T-helper 1 cell treated with Interleukin-12 subunit alpha and Interleukin-12 subunit beta and Interleukin-4 antibody, amounts not matched to agents 30 ng/mL and 1 ng/mL, for 36 hours (primary cell): ENCODE measurements around the gene ALDH9A1. TPM values are rescaled to one million over a fixed set of nuclear protein-coding genes. Genes with fewer than 3 reads are reported as not detected.

Experiments used
- intact Hi-C: fragments of 100-400 bp; cut with micrococcal nuclease; formaldehyde crosslinking; loops from one replicate; pipeline ENCODE4 v1.15.1; 2024
- total RNA-seq: library from RNA; stranded (reverse); gene quantifications from 2 replicates; pipeline ENCODE4 v1.2.3, GENCODE V29; 2022

The ALDH9A1 gene
- total RNA-seq, 1 donor from 2014 or later = 43.7 TPM

DNA sequence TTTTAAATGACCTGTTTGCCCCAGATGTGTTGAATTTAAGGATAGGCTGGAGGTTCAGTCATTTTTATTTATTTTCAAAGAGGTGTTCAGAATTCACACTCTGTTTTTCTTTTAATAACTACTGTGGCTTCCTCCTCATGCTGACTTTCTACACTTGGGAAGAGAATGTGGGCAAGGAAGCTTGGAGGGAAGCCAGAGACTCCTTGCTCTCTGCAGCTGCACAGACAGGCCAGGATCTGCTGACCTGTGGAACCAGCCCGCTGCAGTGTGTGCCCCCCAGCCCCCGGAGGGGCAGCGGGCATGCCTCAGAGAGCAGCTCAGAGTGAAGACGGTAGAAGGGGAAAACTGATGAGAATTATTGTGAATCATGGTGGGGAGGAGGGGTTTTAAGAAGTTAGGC, 50.4 kb downstream of the ALDH9A1 start:
- intact Hi-C loops = no loop called here

DNA sequence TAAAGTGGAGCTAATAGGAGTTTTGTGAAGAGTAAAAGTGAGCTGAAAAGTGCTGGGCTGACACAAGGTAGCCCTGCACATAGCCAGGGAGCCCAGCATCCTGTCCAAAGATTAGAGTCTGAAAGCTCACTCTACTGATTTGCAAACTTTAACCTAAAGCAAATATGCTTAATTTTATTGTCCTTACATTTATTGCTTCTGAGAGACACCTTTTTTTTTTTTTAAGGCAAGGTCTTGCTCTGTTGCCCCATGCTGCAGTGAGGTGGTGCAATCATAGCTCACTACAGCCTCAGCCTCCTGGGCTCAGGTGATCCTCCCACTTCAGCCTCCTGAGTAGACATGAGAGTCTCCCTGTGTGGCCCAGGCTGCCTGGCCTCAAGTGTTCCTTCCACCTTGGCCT, 50.8 kb downstream of the ALDH9A1 start:
- intact Hi-C loops = no loop called here

DNA sequence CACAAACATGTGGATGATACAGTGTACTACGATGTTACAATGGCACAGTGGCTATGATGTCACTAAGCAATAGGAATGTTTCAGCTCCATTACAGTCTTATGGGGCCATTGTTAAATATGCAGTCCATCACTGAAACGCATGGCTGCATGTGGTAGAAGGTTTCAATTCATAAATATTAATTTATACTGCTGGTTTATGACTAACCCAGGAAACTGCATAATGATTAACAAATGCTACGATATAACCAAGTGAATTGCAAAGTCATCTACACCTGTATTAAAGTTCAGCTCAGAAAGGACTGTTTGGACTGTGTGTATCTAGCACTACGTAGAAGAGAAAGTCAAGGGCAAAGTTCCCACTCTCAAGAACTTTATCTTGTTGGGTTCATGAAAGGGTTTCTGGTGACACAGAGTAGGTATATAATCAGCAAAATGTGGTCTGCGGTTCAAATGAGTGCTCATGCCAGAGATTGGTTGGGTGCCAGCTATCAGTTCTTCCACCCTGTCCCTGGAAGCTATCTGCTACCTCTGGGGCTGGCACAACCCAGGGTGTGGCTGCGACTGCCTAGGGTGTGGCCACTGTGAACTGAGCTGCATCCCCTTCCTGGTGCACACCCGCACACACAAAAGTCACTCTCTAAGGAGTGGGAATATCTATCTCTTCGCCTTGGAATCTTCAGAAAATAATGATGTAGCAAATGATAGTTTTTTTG, 52.6 kb downstream of the ALDH9A1 start:
- intact Hi-C loops = no loop called here

- intact Hi-C loops = no loop called here
These were observed 54.2 kb downstream of the ALDH9A1 start for GRCh38 chr1:165644064-165644735.

- intact Hi-C loops = no loop called here
These were observed 57.0 kb downstream of the ALDH9A1 start for GRCh38 chr1:165641231-165641987.

- intact Hi-C loops = loop anchor here (10.0 kb wide), 1 partner anchor 855 kb away; no protein-coding TSS in a partner anchor
These were observed 58.3 kb downstream of the ALDH9A1 start for GRCh38 chr1:165639821-165640623.

- intact Hi-C loops = loop anchor here (10.0 kb wide), 1 partner anchor 857 kb away; no protein-coding TSS in a partner anchor
These were observed 60.2 kb downstream of the ALDH9A1 start for GRCh38 chr1:165638211-165638610.

- intact Hi-C loops = loop anchor here (10.0 kb wide), 1 partner anchor 857 kb away; no protein-coding TSS in a partner anchor
These were observed 60.9 kb downstream of the ALDH9A1 start for GRCh38 chr1:165637427-165637826.

- intact Hi-C loops = loop anchor here (10.0 kb wide), 1 partner anchor 859 kb away; no protein-coding TSS in a partner anchor
These were observed 62.5 kb downstream of the ALDH9A1 start for GRCh38 chr1:165635823-165636222.

- intact Hi-C loops = loop anchor here (10.0 kb wide), 1 partner anchor 859 kb away; no protein-coding TSS in a partner anchor
These were observed 63.0 kb downstream of the ALDH9A1 start for GRCh38 chr1:165635329-165635728.

- intact Hi-C loops = loop anchor here (5.0 to 10.0 kb wide), 2 partner anchors 43 to 860 kb away; no protein-coding TSS in a partner anchor
These were observed 64.0 kb downstream of the ALDH9A1 start for GRCh38 chr1:165634154-165634921.

DNA sequence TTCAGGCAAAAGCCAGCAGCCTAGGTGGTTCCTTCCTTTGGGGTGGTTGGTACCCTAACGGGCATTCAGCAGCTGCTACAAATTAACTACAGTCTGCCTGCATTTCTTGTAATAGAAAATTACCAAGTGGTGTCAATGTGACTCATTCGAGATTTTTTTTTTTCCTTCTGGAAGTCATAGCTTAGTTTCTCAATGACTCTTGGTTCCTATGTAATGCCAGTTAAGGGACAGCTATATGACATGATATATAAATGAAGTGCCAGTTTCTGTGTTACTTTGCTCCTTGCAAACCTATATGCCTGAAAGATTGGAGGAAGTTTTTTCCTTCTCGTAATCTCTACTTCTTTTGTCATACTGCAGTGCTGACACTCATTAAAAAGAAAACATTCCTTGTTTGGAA, 64.7 kb downstream of the ALDH9A1 start:
- intact Hi-C loops = loop anchor here (5.0 to 10.0 kb wide), 2 partner anchors 44 to 861 kb away; no protein-coding TSS in a partner anchor

DNA sequence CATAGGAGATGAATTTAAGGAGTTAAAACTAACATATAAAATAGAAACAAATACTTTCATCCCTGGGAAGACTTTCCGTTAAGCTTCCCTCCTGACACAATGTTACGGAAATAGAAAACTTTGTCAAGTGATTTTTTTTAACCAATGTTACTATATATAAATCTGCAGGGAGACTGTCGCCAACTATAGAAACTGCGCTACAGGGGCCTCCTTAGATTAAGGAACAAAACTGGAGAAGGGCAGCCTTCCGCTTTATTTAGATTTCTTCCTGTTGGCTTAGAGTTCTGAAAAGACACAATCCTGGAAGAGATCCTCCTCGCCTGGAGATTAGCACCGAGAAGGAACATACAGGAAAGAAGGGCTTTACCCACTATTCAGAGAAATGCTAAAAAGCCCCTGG, 65.9 kb downstream of the ALDH9A1 start:
- intact Hi-C loops = loop anchor here (5.0 to 10.0 kb wide), 2 partner anchors 45 to 862 kb away; no protein-coding TSS in a partner anchor

- intact Hi-C loops = loop anchor here (5.0 to 10.0 kb wide), 2 partner anchors 45 to 863 kb away; no protein-coding TSS in a partner anchor
These were observed 66.3 kb downstream of the ALDH9A1 start for GRCh38 chr1:165632152-165632469.

DNA sequence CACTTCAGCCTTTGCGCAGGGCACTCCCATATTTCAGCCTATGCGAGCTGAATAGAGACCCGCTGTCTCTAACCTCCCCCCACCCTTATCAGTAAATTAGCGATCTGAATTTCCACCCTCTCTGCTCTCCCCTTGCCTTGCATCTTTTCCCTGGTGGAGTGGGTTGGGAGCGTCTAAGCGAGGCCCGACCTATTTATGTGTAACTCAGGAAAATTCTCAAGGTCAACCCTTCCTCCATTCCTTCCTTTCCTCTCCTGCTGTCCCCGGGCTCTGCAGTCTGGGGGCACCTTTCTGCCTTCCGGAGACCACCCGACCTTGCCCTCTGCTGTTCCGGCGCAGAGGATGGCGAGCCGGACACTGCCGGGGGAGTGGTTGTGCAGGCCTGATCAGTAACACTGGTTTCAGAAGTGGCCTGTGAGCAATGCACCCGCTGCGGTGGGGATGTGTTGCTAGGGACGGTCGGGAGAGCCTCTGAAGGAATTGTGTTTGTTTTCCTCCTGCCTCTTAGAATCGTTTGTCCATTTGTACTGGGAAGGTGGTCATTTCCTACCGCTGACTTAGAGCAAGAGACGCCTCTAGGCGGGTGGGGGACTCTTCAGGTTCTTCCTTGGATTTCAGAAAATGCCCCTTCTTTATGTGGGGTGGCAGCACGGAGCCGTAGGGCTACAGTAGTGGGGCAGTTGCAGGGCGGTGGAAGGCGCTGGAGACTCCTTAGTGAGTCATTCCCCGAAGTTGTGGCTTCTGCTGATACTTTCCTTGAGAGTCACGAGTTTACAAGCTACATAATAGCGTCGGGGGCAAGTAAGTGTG, 66.8 kb downstream of the ALDH9A1 start:
- intact Hi-C loops = loop anchor here (1.0 to 10.0 kb wide), 8 partner anchors 46 to 1589 kb away; partner anchors contain the start of genes ALDH9A1, POU2F1, TMCO1 and UCK2

- intact Hi-C loops = loop anchor here (1.0 to 10.0 kb wide), 12 partner anchors 32 to 1590 kb away; partner anchors contain the start of genes ALDH9A1, FAM78B, POU2F1 and TADA1
These were observed 67.6 kb downstream of the ALDH9A1 start, which contains the start of gene MGST3 for GRCh38 chr1:165630629-165631341. TSS of gene MGST3 (plus strand) at chr1:165631234. CDS start at chr1:165649848, 18,614 bp downstream.

- intact Hi-C loops = loop anchor here (1.0 to 10.0 kb wide), 6 partner anchors 32 to 1246 kb away; partner anchors contain the start of genes FAM78B and TADA1
These were observed 68.3 kb downstream of the ALDH9A1 start for GRCh38 chr1:165629848-165630628.
